ENCODE results near the gene PRR15L.
A peak's percentile ranks its signal among the peaks of the same experiment; 100 is the strongest.
"Not testable (repeated sequence)": the region's sequence is repeated elsewhere in the genome, so short reads cannot be mapped to it uniquely, and the experiment has no call there.

PRR15L gene

GRCh38 chr17:47988445-47988844, 30.8 kb upstream of the PRR15L start:
- DNase-seq (ENCODE audit: low spot score) = not testable (repeated sequence)

DNA sequence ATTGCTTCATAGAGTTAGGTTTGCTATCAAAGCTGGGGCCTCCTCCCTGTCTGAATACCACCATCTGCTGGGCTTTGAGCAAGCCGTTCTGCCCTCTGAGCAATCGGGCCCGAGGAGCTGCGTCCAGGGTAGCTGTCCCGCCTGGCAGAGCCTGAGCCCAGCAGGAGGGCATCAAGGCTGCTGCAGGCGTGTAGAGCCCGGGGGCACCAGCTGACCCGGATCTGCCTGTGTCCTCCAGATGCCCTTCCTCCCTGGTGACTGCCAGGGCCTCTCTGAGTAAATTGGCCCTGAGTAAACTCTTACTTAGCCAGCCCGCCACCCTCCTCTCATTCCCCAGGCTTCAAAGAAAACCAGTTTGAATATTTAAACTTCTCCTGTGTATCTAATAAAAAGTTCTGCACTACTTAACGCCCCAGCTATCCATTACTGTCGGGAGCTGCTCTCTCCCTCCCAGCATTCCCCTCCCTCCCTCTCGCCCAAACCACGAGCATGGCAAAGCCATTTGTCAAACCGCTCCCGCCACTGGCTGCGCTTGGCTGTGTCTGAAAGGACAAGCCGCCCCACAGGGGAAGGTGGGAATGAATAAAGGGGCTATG, 29.7 kb upstream of the PRR15L start:
- no peak for DNase-seq (ENCODE audit: low spot score)

GRCh38 chr17:47986520-47986919, 28.8 kb upstream of the PRR15L start:
- no peak for DNase-seq (ENCODE audit: low spot score)

GRCh38 chr17:47983492-47984223, 26.0 kb upstream of the PRR15L start:
- no peak for DNase-seq (ENCODE audit: low spot score)

- no peak for DNase-seq (ENCODE audit: low spot score)
These were observed 25.1 kb upstream of the PRR15L start for GRCh38 chr17:47982645-47983390.

DNA sequence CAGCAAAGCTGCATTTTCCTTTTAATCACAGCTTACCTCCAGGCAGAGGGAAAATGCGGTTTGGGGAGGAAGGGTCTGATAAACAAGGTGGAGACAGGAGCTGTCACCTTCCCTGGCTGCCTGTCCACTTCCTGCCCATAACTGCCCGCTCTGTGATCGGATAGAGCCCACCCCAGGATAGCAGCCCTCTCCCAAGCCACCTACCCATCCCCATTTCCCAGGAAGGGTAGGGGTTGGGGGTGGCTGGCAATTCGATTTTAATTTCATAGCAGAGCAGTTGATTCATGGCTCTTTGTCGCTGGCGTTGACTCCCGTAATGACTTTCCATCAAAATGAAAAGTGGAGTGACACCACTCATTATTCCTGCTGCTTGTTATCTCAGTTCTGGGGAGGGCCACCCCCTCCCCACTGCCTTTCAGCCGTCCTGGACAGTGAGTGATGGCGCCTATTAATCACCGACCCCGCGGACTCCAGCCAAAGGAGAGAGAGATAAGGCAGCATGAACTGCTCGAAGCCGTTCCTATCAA, 24.5 kb upstream of the PRR15L start:
- DNase-seq (ENCODE audit: low spot score) = no peak

- no peak for DNase-seq (ENCODE audit: low spot score)
These were observed 23.8 kb upstream of the PRR15L start for GRCh38 chr17:47981462-47981861.

DNA sequence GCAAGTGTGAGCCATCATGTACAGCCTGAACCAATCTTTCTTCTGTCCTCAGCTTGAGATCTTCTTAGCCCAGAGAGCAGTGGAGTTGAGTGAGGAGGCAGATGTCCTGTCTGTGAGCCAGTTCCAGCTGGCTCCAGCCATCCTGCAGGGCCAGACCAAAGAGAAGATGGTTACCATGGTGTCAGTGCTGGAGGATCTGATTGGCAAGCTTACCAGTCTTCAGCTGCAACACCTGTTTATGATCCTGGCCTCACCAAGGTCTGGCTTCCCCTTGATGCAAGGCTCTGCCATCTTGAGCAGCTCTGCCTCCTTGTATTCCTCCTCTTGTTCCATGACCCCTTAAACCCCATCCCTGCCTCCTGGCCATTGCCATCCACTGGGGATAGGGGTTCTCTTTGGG, 22.9 kb upstream of the PRR15L start:
- DNase-seq (ENCODE audit: low spot score) = no peak

DNA sequence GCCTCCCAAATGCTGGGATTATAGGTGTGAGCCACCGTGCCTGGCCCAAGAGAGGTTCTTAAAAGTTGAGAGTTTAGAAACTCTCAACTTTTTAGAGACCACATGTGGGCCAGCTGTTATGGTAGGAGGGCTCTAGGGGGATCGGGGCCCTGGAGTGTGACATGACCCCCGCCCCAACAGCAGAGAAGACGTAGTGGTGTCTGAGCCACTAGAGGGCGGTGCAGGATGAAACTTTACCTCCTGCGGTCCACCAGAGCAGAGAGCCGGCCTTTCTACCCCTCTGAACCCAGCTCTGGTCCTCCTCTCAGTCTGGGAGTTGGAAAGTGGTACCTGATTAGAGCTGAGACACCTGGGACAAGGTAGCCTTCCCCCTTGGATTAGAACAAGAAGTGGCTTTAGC, 20.6 kb upstream of the PRR15L start:
- peak; percentile 78 for DNase-seq (ENCODE audit: low spot score)

GRCh38 chr17:47975823-47976205, 18.1 kb upstream of the PRR15L start:
- no peak for DNase-seq (ENCODE audit: low spot score)

DNA sequence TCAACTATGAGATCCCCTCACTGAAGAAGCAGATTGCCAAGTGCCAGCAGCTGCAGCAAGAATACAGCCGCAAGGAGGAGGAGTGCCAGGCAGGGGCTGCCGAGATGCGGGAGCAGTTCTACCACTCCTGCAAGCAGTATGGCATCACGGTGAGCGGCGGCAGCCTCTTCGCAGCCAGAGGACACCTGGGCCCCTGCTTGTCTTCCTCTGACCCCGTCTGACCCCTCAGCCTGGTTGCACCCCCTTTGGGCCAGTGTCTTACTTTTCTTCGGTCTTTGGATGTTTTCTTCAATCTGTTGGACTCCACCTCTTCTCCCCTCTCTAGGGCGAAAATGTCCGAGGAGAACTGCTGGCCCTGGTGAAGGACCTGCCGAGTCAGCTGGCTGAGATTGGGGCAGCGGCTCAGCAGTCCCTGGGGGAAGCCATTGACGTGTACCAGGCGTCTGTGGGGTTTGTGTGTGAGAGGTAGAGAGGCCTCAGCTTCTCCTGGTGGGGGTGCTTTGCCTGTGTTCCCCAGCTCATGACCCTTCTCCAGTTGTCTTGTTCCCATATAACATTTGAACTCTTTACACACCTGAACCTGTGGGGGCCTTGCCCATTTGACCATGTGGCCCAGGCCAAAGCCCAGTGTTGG, 17.6 kb upstream of the PRR15L start:
- DNase-seq (ENCODE audit: low spot score) = no peak

- DNase-seq (ENCODE audit: low spot score) = no peak
These were observed 15.9 kb upstream of the PRR15L start for GRCh38 chr17:47973541-47973940.

GRCh38 chr17:47970725-47971499, 13.2 kb upstream of the PRR15L start, which contains the start of gene CDK5RAP3:
CDK5RAP3 (plus strand) TSS chr17:47971113; CDS start chr17:47971147, 34 bp downstream.
- DNase-seq (ENCODE audit: low spot score) = peak; percentile 99

GRCh38 chr17:47969930-47970724, 12.4 kb upstream of the PRR15L start:
- DNase-seq (ENCODE audit: low spot score) = no peak

DNA sequence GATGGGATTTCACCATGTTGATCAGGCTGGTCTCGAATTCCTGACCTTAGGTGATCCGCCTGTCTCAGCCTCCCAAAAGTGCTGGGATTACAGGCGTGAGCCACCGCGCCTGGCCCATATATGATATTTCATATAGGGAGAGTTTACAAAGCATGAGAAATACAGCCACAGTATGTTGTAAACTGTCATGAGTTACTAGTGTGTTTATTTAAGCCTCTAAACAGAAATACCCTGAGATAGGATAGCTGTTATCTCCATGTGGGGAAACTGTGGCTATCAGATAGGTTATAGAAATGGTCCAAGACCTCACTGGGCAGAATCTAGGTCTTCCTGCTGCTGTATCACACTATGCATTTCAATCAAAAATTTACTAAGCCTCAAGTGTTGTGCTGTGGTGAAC, 11.2 kb upstream of the PRR15L start:
- DNase-seq (ENCODE audit: low spot score) = no peak

DNA sequence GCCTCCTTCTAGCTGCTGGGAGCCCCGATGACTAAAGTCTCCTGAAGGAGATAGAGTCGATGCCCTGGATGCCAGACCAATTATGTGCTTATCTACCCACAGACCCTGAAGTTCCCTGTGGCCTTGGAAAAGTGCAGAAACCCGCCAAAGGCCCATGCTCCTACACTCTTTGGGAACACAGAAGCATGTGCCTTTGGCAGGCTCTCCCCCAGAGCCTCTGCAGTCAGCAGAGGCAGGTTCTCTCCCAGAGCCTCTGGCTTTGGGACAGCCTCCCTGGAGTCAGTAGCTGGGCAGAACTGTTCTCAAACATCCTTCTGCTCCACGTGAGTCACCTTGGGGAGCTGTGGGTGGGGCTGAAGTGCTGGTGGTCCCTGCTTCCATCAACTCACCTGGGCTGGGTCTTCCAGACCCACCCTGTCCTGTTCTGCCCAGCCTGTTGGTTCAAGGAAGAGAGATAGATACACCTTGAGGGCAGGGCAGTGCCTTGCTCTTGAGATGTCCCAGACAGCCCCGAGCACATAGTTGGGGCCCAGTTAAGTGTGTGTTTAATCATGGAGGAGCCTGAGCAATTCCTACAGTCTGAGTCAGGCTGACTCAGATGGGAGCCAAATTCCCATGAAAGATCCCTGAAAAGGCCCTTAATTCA, 10.0 kb upstream of the PRR15L start:
- DNase-seq (ENCODE audit: low spot score) = no peak

DNA sequence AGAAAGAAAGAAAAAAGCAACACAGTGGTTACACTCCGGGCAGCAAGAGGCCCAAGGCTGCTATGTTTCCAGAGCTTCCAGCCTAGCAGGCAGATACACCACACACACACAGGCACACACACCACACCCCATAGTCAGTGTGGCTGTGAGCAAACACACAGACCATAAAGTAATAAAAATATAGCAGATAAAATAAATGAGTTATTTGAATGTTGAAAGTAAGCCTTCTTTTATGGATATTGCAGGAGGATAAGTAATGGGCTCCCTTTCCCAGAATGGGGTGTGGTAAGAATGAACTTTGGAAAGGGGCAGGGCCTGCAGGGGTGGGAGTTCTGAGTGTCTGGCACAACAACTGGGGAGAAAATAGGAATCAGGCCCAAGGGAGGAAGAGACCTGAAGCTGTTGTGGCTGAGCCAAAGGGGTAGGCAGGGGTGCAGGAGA, 8.4 kb upstream of the PRR15L start:
- no peak for DNase-seq (ENCODE audit: low spot score)

GRCh38 chr17:47964856-47965255, 7.2 kb upstream of the PRR15L start:
- DNase-seq (ENCODE audit: low spot score) = no peak

DNA sequence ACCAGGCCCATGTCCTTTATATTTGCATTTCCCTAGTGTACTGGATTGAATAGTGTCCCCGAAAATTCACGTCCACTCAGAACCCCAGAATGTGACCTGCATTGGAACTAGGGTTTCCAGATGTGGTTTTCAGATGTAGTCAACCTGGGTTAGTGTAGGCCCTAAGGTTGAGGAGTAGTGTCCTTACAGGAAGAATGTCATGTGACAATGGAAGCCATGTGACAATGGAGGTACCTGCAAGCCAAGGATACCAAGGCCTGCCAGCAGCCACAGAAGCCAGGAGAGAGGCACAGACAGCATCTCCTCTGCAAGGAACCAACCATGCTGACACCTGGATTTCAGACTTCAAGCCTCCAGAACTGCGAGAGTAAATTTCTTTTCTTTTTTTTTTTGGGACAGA, 5.2 kb upstream of the PRR15L start:
- no peak for DNase-seq (ENCODE audit: low spot score)

GRCh38 chr17:47961406-47961805, 3.7 kb upstream of the PRR15L start:
- DNase-seq (ENCODE audit: low spot score) = no peak
